ENCODE measurements around the gene ENAM. TPM values are rescaled to one million over a fixed set of nuclear protein-coding genes. Genes with fewer than 3 reads are reported as not detected.
A peak's percentile ranks its signal among the peaks of the same experiment; 100 is the strongest.
"Not testable (repeated sequence)": the region's sequence is repeated elsewhere in the genome, so short reads cannot be mapped to it uniquely, and the experiment has no call there.

ENAM gene
- total and polyA plus RNA-seq, 9 donors: 0.01 to 1.0 (median 0.42) TPM; not detected in 5

- no peak overlapping the region for H3K4me3 ChIP-seq
- TF ChIP-seq EP300 (IDR thresholded peaks at IDR 0.05) (no peak), CTCF (IDR thresholded peaks at IDR 0.05) (no peak), POLR2A (IDR thresholded peaks at IDR 0.05) (no peak)
- 89 to 92% (median 91%) methylated on average over 5 of the region's 5 CpGs for WGBS, 3 donors
- H3K36me3 ChIP-seq: no peaks in the 10 kb centered on the region
- DNase-seq: no peak
- intact Hi-C loops (cut with DNase I): no loop called here
- no peaks in the 10 kb centered on the region for H3K9me3 ChIP-seq
- H3K27me3 ChIP-seq: no peaks in the 10 kb centered on the region
- no peak overlapping the region for H3K27ac ChIP-seq
- no peaks in the 10 kb centered on the region for H3K4me1 ChIP-seq (ENCODE audit: insufficient read depth)
Observed at GRCh38 chr4:70634482-70634881, 5.9 kb downstream of the ENAM start.

- DNase-seq: no peak
- intact Hi-C loops (cut with DNase I): no loop called here
- H3K27me3 ChIP-seq: no peaks in the 10 kb centered on the region
- H3K27ac ChIP-seq: no peak overlapping the region
- H3K9me3 ChIP-seq: no peaks in the 10 kb centered on the region
- H3K4me1 ChIP-seq (ENCODE audit: insufficient read depth): no peaks in the 10 kb centered on the region
- WGBS, 3 donors: 31 to 36% (median 33%) methylated on average over 8 of the region's 8 CpGs
- H3K36me3 ChIP-seq: no peaks in the 10 kb centered on the region
- no peak overlapping the region for H3K4me3 ChIP-seq
- no peak for TF ChIP-seq EP300 (IDR thresholded peaks at IDR 0.05)
- no peak for TF ChIP-seq CTCF (IDR thresholded peaks at IDR 0.05)
- no peak for TF ChIP-seq POLR2A (IDR thresholded peaks at IDR 0.05)
Observed at GRCh38 chr4:70637239-70637913, 8.8 kb downstream of the ENAM start.

GRCh38 chr4:70640192-70640591, 11.6 kb downstream of the ENAM start:
- intact Hi-C loops (cut with DNase I): no loop called here
- no peak for TF ChIP-seq EP300 (IDR thresholded peaks at IDR 0.05)
- no peak for TF ChIP-seq POLR2A (IDR thresholded peaks at IDR 0.05)
- TF ChIP-seq CTCF (IDR thresholded peaks at IDR 0.05): no peak
- 78 to 85% (median 82%) methylated on average over 2 of the region's 2 CpGs for WGBS, 3 donors

GRCh38 chr4:70650741-70651140, 22.2 kb downstream of the ENAM start:
- DNase-seq: not testable (repeated sequence)
- intact Hi-C loops (cut with DNase I): loop anchor here in 1 of 4 donors (10.0 kb wide), 1 partner anchor 1064 kb away; no protein-coding TSS in a partner anchor
- WGBS, 3 donors: 68 to 84% (median 81%) methylated on average over 4 of the region's 4 CpGs

More at GRCh38 chr4:70640192-70640591, 11.6 kb downstream of the ENAM start:
- Histone ChIP-seq H3K27me3 (no peaks in the 10 kb centered on the region), H3K36me3 (no peaks in the 10 kb centered on the region), H3K4me1 (ENCODE audit: insufficient read depth) (no peaks in the 10 kb centered on the region), H3K4me3 (no peak overlapping the region), H3K9me3 (no peaks in the 10 kb centered on the region), H3K27ac (no peak overlapping the region)
- DNase-seq: no peak

GRCh38 chr4:70651864-70652506, 23.4 kb downstream of the ENAM start:
- TF ChIP-seq POLR2A (IDR thresholded peaks at IDR 0.05): no peak
- TF ChIP-seq CTCF (IDR thresholded peaks at IDR 0.05): peak; percentile 29 to 57 (median 57)
- TF ChIP-seq EP300 (IDR thresholded peaks at IDR 0.05): no peak
- DNase-seq: no peak
- H3K4me1 ChIP-seq (ENCODE audit: insufficient read depth): no peaks in the 10 kb centered on the region
- no peak overlapping the region for H3K4me3 ChIP-seq
- no peak overlapping the region for H3K27ac ChIP-seq
- no peaks in the 10 kb centered on the region for H3K36me3 ChIP-seq
- intact Hi-C loops (cut with DNase I): loop anchor here in 1 of 4 donors (10.0 kb wide), 1 partner anchor 1063 kb away; no protein-coding TSS in a partner anchor
- H3K27me3 ChIP-seq: no peaks in the 10 kb centered on the region
- whole genome bisulfite sequencing, 3 donors: 2 to 3% (median 2%) methylated on average over 4 of the region's 4 CpGs
- H3K9me3 ChIP-seq: no peaks in the 10 kb centered on the region

More at GRCh38 chr4:70650741-70651140, 22.2 kb downstream of the ENAM start:
- H3K9me3 ChIP-seq; H3K27ac ChIP-seq; H3K4me3 ChIP-seq; H3K4me1 ChIP-seq (ENCODE audit: insufficient read depth); H3K36me3 ChIP-seq; H3K27me3 ChIP-seq: not testable (repeated sequence)
